Uterus (tissue), 2 donors: ENCODE results near the gene TC2N.

Experiments
- CTCF ChIP-seq, 4 experiments: fragments of 200-600 bp in 2 of 4; fragments of 450-650 bp in 2 of 4; sonication (generic) in 2 of 4; IDR thresholded peaks; one replicate each; pipeline ENCODE4 v1.5.1; 2016 to 2019; ENCODE audit warnings: antibody characterized with exemption in 4 of 4, mild to moderate bottlenecking in 2 of 4, moderate library complexity in 1 of 4
- POLR2A ChIP-seq, 2 donors: fragments of 450-650 bp; IDR thresholded peaks; one replicate each; pipeline ENCODE4 v1.6.1; 2016; ENCODE audit warnings: antibody characterized with exemption in 2 of 2, mild to moderate bottlenecking in 1 of 2, moderate library complexity in 1 of 2

- TF ChIP-seq POLR2A (IDR thresholded peaks at IDR 0.05) (no peak), CTCF (IDR thresholded peaks at IDR 0.05) (no peak)
Measured at GRCh38 chr14:91737619-91738018, 129.7 kb downstream of the TC2N start.
